Measurements from ENCODE around the gene ARID3B. TPM values are rescaled to one million over a fixed set of nuclear protein-coding genes. Genes with fewer than 3 reads are reported as not detected.

ARID3B gene
- total RNA-seq, 1 experiment from 2014 or later = 101 TPM

- Histone ChIP-seq H2BK5ac (ENCODE audit: insufficient read length, low read length) (no peak overlapping the region), H4K20me1 (ENCODE audit: control insufficient read depth, insufficient read depth, insufficient read length) (no peaks in the 10 kb centered on the region), H3K27ac (ENCODE audit: insufficient read length, low read depth, low read length) (no peak overlapping the region), H2BK12ac (ENCODE audit: insufficient read length, low read depth, low read length) (no peak overlapping the region), H2BK120ac (ENCODE audit: low read depth, low read length, poor library complexity, severe bottlenecking) (no peak overlapping the region), H3K9ac (ENCODE audit: extremely low read depth, insufficient read length, low read length) (no peak overlapping the region), H3K27me3 (ENCODE audit: insufficient read depth, low read length) (no peaks in the 10 kb centered on the region), H2BK15ac (ENCODE audit: low read depth, low read length) (no peak overlapping the region), H3K18ac (ENCODE audit: insufficient read length, low read depth, low read length) (no peak overlapping the region), H4K91ac (ENCODE audit: insufficient read length, low read depth, low read length) (no peak overlapping the region), H4K8ac (replicated peaks; ENCODE audit: insufficient read length, low read depth, low read length) (no peak overlapping the region), H3K14ac (ENCODE audit: insufficient read depth, low read length) (no peak overlapping the region), H4K5ac (ENCODE audit: insufficient read length, low read depth, low read length) (no peak overlapping the region), H3K4me1 (ENCODE audit: insufficient read depth, low read length) (no peaks in the 10 kb centered on the region; the same call in 1 of the 2 replicates), H2BK20ac (ENCODE audit: low read depth, low read length, poor library complexity, severe bottlenecking) (no peak overlapping the region), H3K56ac (ENCODE audit: insufficient read length, low read depth, low read length) (no peak overlapping the region), H2AFZ (ENCODE audit: low read length) (no peak overlapping the region), H3K4me2 (ENCODE audit: insufficient read depth, insufficient read length, low read length) (no peak overlapping the region), H2AK5ac (ENCODE audit: insufficient read length, low read length) (no peak overlapping the region), H3T11ph (ENCODE audit: low read length) (no peak overlapping the region), H3K79me1 (ENCODE audit: insufficient read depth, low read depth, low read length, poor library complexity, severe bottlenecking) (no peaks in the 10 kb centered on the region), H3K79me2 (ENCODE audit: insufficient read depth, low read length) (no peaks in the 10 kb centered on the region), H3K23ac (ENCODE audit: insufficient read length, low read depth, low read length) (no peak overlapping the region), H3K4ac (ENCODE audit: low read depth, low read length) (no peak overlapping the region), H3K9me3 (ENCODE audit: control insufficient read depth, low read depth, low read length) (no peaks in the 10 kb centered on the region), H3K23me2 (ENCODE audit: insufficient read length, low read depth, low read length, poor library complexity, severe bottlenecking) (no peaks in the 10 kb centered on the region)
- no peak overlapping the region for H3K27ac Mint-ChIP-seq
- H3K9me3 Mint-ChIP-seq = no peaks in the 10 kb centered on the region
- DNase-seq = no peak
- H3K4me1 Mint-ChIP-seq = peaks cover 0 to 2% of the 10 kb centered on the region in 2 experiments; a peak in 1 of 4 replicates
- no peak for TF ChIP-seq CTCF (conservative IDR thresholded peaks at IDR 0.05)
- no peak overlapping the region for H3K4me3 Mint-ChIP-seq
- no peaks in the 10 kb centered on the region for H3K36me3 Mint-ChIP-seq (ENCODE audit: insufficient read depth in 1 of 3, low read depth in 3 of 3)
- 0 out of 2 replicates have a peak, but pooled peaks cover 2% of the 10 kb centered on the region for H3K27me3 Mint-ChIP-seq (ENCODE audit: low read depth)
Measured at GRCh38 chr15:74517096-74517495, 23.9 kb upstream of the ARID3B start.
